Loucy (cell line): ENCODE data around the gene NHS.

Experiments used
- CTCF ChIP-seq: fragments of 200-600 bp; sonication (generic); conservative IDR thresholded peaks from 2 replicates; pipeline ENCODE4 v1.5.1; 2014; ENCODE audit warnings: mild to moderate bottlenecking, antibody characterized with exemption, low read length
- EZH2phosphoT487 ChIP-seq: fragments of 200-600 bp; IDR thresholded peaks from 2 replicates; pipeline ENCODE4 v1.6.1; 2018; ENCODE audit warnings: antibody characterized with exemption, mild to moderate bottlenecking, moderate library complexity, borderline replicate concordance

- no peak for TF ChIP-seq CTCF
- TF ChIP-seq EZH2phosphoT487: no peak
These were observed 38.2 kb downstream of the NHS start for GRCh38 chrX:17413228-17413627.
